B cell (primary cell): ENCODE results near the gene NADK2. TPM values are rescaled to one million over a fixed set of nuclear protein-coding genes. Genes with fewer than 3 reads are reported as not detected.

Experiments used
- ATAC-seq: fragments of 200-7000 bp; cut with Tn5 transposase; one replicate; pipeline ENCODE4 v1.10.0; 2021; ENCODE audit warnings: low read depth, mild to moderate bottlenecking, moderate number of reproducible peaks, moderate library complexity
- CTCF ChIA-PET: fragments of 350-600 bp; sonication (Branson Sonifier 250); formaldehyde crosslinking; loops from one replicate; lab custom pipeline; 2021; ENCODE audit warnings: antibody characterized with exemption, inconsistent platforms; lab: Charles Lee
- POLR2A ChIA-PET: fragments of 350-600 bp; sonication (Branson Sonifier 250); formaldehyde crosslinking; loops from one replicate; lab custom pipeline; 2021; ENCODE audit warnings: antibody characterized with exemption; lab: Charles Lee
- DNase-seq: peaks from one replicate; pipeline ENCODE4 v3.0.0; 2013
- H2AFZ ChIP-seq: 2 replicates; pipeline ENCODE4 v1.6.1; 2012; ENCODE audit warnings: mild to moderate bottlenecking, low read depth, low read length; ENCODE audit not compliant: insufficient read depth, poor library complexity, severe bottlenecking
- H3K27ac ChIP-seq, 2 donors: 1 replicate in 1 of 2; 2 replicates in 1 of 2; pipeline ENCODE4 v1.5.1; 2012 to 2013; ENCODE audit warnings: low read length in 2 of 2, mild to moderate bottlenecking in 2 of 2, moderate library complexity in 1 of 2
- H3K27me3 ChIP-seq, 4 experiments: fragments of 200-600 bp in 1 of 4; sonication (generic) in 1 of 4; replicated peaks in 1 of 4; 1 replicate in 2 of 4; 2 replicates in 2 of 4; pipeline versions ENCODE4 v1.6.1 to v1.7.0; 2013 to 2016; ENCODE audit warnings: low read length in 3 of 4, mild to moderate bottlenecking in 2 of 4, mixed read lengths in 1 of 4, moderate library complexity in 1 of 4; ENCODE audit not compliant: insufficient read depth in 4 of 4, control insufficient read depth in 3 of 4; ENCODE audit errors: control extremely low read depth in 1 of 4
- H3K36me3 ChIP-seq, 2 experiments: replicated peaks in 1 of 2; 1 replicate in 1 of 2; 2 replicates in 1 of 2; pipeline versions ENCODE4 v1.6.1 to v1.7.1; 2013; ENCODE audit warnings: low read length in 1 of 2; ENCODE audit not compliant: insufficient read depth in 2 of 2, control insufficient read depth in 1 of 2; ENCODE audit errors: control extremely low read depth in 1 of 2, extremely low read depth in 1 of 2
- H3K4me1 ChIP-seq, 2 donors: fragments of 200-600 bp in 1 of 2; sonication (generic) in 1 of 2; 1 replicate in 1 of 2; 2 replicates in 1 of 2; pipeline versions ENCODE4 v1.5.1 to v1.6.1; 2013 to 2017; ENCODE audit warnings: low read length in 2 of 2; ENCODE audit not compliant: control insufficient read depth in 2 of 2, insufficient read depth in 2 of 2
- H3K4me2 ChIP-seq: replicated peaks from 2 replicates; pipeline ENCODE3; 2012; ENCODE audit warnings: mild to moderate bottlenecking, low read depth, low read length; ENCODE audit not compliant: poor library complexity, severe bottlenecking
- H3K4me3 ChIP-seq, 5 experiments: fragments of 200-600 bp in 1 of 5; sonication (generic) in 1 of 5; 1 replicate in 3 of 5; 2 replicates in 2 of 5; pipeline versions ENCODE4 v1.5.1 to v1.7.0; 2011 to 2016; ENCODE audit warnings: low read length in 4 of 5, mild to moderate bottlenecking in 4 of 5, low read depth in 2 of 5, control low read depth in 1 of 5, moderate library complexity in 1 of 5; ENCODE audit not compliant: insufficient read depth in 1 of 5; ENCODE audit errors: control extremely low read depth in 1 of 5, extremely low read depth in 1 of 5
- H3K79me2 ChIP-seq: fragments of 200-600 bp; sonication (generic); one replicate; pipeline ENCODE4 v1.6.0; 2016; ENCODE audit warnings: low read length; ENCODE audit not compliant: control insufficient read depth, insufficient read depth
- H3K9ac ChIP-seq: fragments of 200-600 bp; sonication (generic); 2 replicates; pipeline ENCODE4 v1.6.1; 2017; ENCODE audit warnings: mild to moderate bottlenecking, low read length, moderate library complexity
- H3K9me3 ChIP-seq, 3 donors: one replicate each; pipeline versions ENCODE4 v1.6.1 to v1.7.1; 2013; ENCODE audit warnings: low read length in 2 of 3; ENCODE audit not compliant: control insufficient read depth in 2 of 3, insufficient read depth in 1 of 3; ENCODE audit errors: control extremely low read depth in 1 of 3
- H4K20me1 ChIP-seq: 2 replicates; pipeline ENCODE4 v1.6.0; 2012; ENCODE audit warnings: mild to moderate bottlenecking, low read length; ENCODE audit not compliant: insufficient read depth, control insufficient read depth, poor library complexity, severe bottlenecking
- H3K27ac Mint-ChIP-seq: one replicate; pipeline ENCODE4 v1.8.0; 2021; ENCODE audit warnings: mixed read lengths
- H3K27me3 Mint-ChIP-seq: one replicate; pipeline ENCODE4 v1.8.0; 2021; ENCODE audit warnings: mixed read lengths
- H3K4me1 Mint-ChIP-seq: one replicate; pipeline ENCODE4 v1.8.0; 2021; ENCODE audit warnings: mixed read lengths
- H3K4me3 Mint-ChIP-seq: one replicate; pipeline ENCODE4 v1.8.0; 2021; ENCODE audit warnings: mixed read lengths
- H3K9me3 Mint-ChIP-seq: one replicate; pipeline ENCODE4 v1.8.0; 2022; ENCODE audit warnings: mixed read lengths; ENCODE audit not compliant: insufficient read depth
- EZH2 ChIP-seq: IDR thresholded peaks from 2 replicates; pipeline ENCODE4 v1.6.1; 2012; ENCODE audit warnings: borderline replicate concordance, low read depth, mild to moderate bottlenecking, moderate library complexity, low read length; ENCODE audit not compliant: insufficient read depth, poor library complexity, severe bottlenecking
- WGBS: methylation state at CpG from one replicate; pipeline ENCODE4 v1.1.5; 2013; ENCODE audit warnings: missing lambda C conversion rate; ENCODE audit not compliant: insufficient coverage; 5-methylcytosine and 5-hydroxymethylcytosine counted together
- intact Hi-C: fragments of 100-400 bp; cut with micrococcal nuclease; formaldehyde crosslinking; loops from one replicate; pipeline ENCODE4 v1.10.0; 2022
- polyA plus RNA-seq: library from polyadenylated mRNA; depleted of rRNA; stranded (reverse); fragments of >200 nt; gene quantifications from 2 replicates; pipeline ENCODE4 v1.2.3, GENCODE V29; 2012
- total RNA-seq, 2 donors: library from RNA; stranded (reverse); fragments of 120-200 nt in 1 of 2; gene quantifications; 1 replicate in 1 of 2; 2 replicates in 1 of 2; pipeline versions ENCODE4 v1.2.3 to v1.2.4, GENCODE V29; 2013 to 2022
- TF ChIP-seq, protein P1 (sequence below): fragments of 200-600 bp; IDR thresholded peaks from one replicate; pipeline ENCODE4 v1.8.0; 2022; ENCODE audit warnings: antibody characterized with exemption, mild to moderate bottlenecking

The NADK2 gene
- total and polyA plus RNA-seq, 2 donors (not counting 1 experiment from before 2014, with no cell fraction given), result 3.3 to 18.6 TPM

GRCh38 chr5:36181774-36182173, 60.0 kb downstream of the NADK2 start:
- H3K4me3 Mint-ChIP-seq, result no peak overlapping the region
- Histone ChIP-seq H3K27ac (no peak overlapping the region), H3K36me3 (peaks cover 14 to 39% of the 10 kb centered on the region in 2 experiments), H3K4me3 (no peak overlapping the region), H4K20me1 (no peaks in the 10 kb centered on the region), H3K4me1 (no peaks in the 10 kb centered on the region), H3K9me3 (no peaks in the 10 kb centered on the region), H3K9ac (no peak overlapping the region), H2AFZ (no peak overlapping the region), H3K79me2 (no peaks in the 10 kb centered on the region), H3K4me2 (no peak overlapping the region), H3K27me3 (no peaks in the 10 kb centered on the region)
- WGBS, result 100% methylated on average over 1 of the region's 2 CpGs
- peaks cover 2% of the 10 kb centered on the region for H3K4me1 Mint-ChIP-seq
- CTCF ChIA-PET, result no interaction called here
- no peak overlapping the region for H3K27ac Mint-ChIP-seq
- ATAC-seq (no peak), DNase-seq (no peak)
- intact Hi-C loops, result no loop called here
- TF ChIP-seq, protein P1, sequence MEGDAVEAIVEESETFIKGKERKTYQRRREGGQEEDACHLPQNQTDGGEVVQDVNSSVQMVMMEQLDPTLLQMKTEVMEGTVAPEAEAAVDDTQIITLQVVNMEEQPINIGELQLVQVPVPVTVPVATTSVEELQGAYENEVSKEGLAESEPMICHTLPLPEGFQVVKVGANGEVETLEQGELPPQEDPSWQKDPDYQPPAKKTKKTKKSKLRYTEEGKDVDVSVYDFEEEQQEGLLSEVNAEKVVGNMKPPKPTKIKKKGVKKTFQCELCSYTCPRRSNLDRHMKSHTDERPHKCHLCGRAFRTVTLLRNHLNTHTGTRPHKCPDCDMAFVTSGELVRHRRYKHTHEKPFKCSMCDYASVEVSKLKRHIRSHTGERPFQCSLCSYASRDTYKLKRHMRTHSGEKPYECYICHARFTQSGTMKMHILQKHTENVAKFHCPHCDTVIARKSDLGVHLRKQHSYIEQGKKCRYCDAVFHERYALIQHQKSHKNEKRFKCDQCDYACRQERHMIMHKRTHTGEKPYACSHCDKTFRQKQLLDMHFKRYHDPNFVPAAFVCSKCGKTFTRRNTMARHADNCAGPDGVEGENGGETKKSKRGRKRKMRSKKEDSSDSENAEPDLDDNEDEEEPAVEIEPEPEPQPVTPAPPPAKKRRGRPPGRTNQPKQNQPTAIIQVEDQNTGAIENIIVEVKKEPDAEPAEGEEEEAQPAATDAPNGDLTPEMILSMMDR, result no peak
- TF ChIP-seq EZH2, result no peak
- H3K27me3 Mint-ChIP-seq, result no peaks in the 10 kb centered on the region
- POLR2A ChIA-PET, result no interaction called here
- no peaks in the 10 kb centered on the region for H3K9me3 Mint-ChIP-seq

GRCh38 chr5:36180556-36181350, 61.0 kb downstream of the NADK2 start:
- intact Hi-C loops, result no loop called here
- no peak overlapping the region for H3K4me3 ChIP-seq
- CTCF ChIA-PET, result no interaction called here
- H3K27ac ChIP-seq, result no peak overlapping the region
- peaks cover 2% of the 10 kb centered on the region for H3K4me1 Mint-ChIP-seq
- DNase-seq (no peak), ATAC-seq (no peak)
- H3K27ac Mint-ChIP-seq, result no peak overlapping the region
- 90% methylated on average over 1 of the region's 2 CpGs for WGBS
- H3K36me3 ChIP-seq, result peaks cover 14 to 39% of the 10 kb centered on the region in 2 experiments
- H4K20me1 ChIP-seq, result no peaks in the 10 kb centered on the region
- H3K9me3 Mint-ChIP-seq, result no peaks in the 10 kb centered on the region
- no peaks in the 10 kb centered on the region for H3K4me1 ChIP-seq
- H3K4me2 ChIP-seq, result no peak overlapping the region
- H3K27me3 Mint-ChIP-seq, result no peaks in the 10 kb centered on the region
- no peaks in the 10 kb centered on the region for H3K79me2 ChIP-seq
- TF ChIP-seq, protein P1, result no peak
- TF ChIP-seq EZH2, result no peak
- no peaks in the 10 kb centered on the region for H3K27me3 ChIP-seq
- no peak overlapping the region for H3K9ac ChIP-seq
- POLR2A ChIA-PET, result no interaction called here
- H3K4me3 Mint-ChIP-seq, result no peak overlapping the region
- H3K9me3 ChIP-seq, result no peaks in the 10 kb centered on the region
- H2AFZ ChIP-seq, result no peak overlapping the region
